ENCODE measurements around the gene MYL12A. TPM values are rescaled to one million over a fixed set of nuclear protein-coding genes. Genes with fewer than 3 reads are reported as not detected.
A peak's percentile ranks its signal among the peaks of the same experiment; 100 is the strongest.
"Not testable (repeated sequence)": the region's sequence is repeated elsewhere in the genome, so short reads cannot be mapped to it uniquely, and the experiment has no call there.

The MYL12A gene
- 100 to 1,000 TPM; 451 to 485 TPM for total RNA-seq

- ChIA-PET CTCF (interaction anchor here (0.5 to 3.9 kb wide), 19 partner anchors 9 to 641 kb away, joined by 3 to 27 read pairs (median 4); partner anchors contain the start of gene MYL12B), POLR2A (interaction anchor here (0.7 to 1.5 kb wide), 4 partner anchors 12 to 291 kb away, joined by 4 to 8 read pairs (median 4); no protein-coding TSS in a partner anchor)
- DNase-seq (peak; percentile 98), ATAC-seq (peak; percentile 78)
- Mint-ChIP-seq H3K9me3 (ENCODE audit: low read depth) (no peaks in the 10 kb centered on the region), H3K36me3 (ENCODE audit: low read depth) (peaks cover 33% of the 10 kb centered on the region), H3K4me1 (peaks cover 37% of the 10 kb centered on the region), H3K27ac (peak within 1 kb of the TSS; percentile 97), H3K27me3 (no peaks in the 10 kb centered on the region), H3K4me3 (peak within 1 kb of the TSS; percentile 76)
- intact Hi-C loops (cut with DNase I, micrococcal nuclease) = loop anchor here (1.0 to 5.0 kb wide), 18 partner anchors 13 to 676 kb away; partner anchors contain the start of genes LPIN2 (in 2 of the 2), SMCHD1 (in 2 of the 2), EMILIN2 (in 1 of the 2) and METTL4 (in 1 of the 2)
These were observed at the start of gene MYL12A for GRCh38 chr18:3247240-3248061. Gene MYL12A (plus strand): TSS chr18:3247801. CDS start chr18:3253248, 5,447 bp downstream.

DNA sequence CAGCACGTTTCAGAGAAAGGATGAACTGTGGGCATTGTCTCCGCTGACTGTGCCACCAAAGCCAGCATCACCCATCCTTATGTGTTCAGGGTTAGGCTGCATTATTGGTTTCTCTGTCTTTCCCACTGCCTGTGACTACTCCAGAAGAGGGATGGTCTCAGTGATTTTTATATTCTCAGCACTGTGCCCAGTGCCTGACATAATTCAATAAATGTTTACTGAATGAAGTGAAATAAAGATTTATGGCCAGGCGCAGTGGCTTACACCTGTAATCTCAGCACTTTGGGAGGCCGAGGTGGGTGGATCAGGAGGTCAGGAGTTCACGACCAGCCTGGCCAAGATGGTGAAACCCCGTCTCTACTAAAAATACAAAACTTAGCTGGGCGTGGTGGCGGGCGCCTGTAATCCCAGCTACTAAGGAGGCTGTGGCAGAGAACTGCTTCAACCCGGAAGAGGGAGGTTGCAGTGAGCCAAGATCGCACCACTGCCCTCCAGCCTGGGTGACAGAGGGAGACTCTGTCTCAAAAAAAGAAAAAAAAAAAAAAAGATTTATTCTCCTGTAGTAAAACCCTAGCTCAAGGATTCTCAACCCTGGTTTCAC lies 49.2 kb upstream of the MYL12A start:
- ATAC-seq; H3K27me3 Mint-ChIP-seq; CTCF ChIA-PET; H3K4me3 Mint-ChIP-seq; H3K9me3 Mint-ChIP-seq (ENCODE audit: low read depth); DNase-seq; POLR2A ChIA-PET; intact Hi-C loops (cut with DNase I, micrococcal nuclease); H3K27ac Mint-ChIP-seq; H3K4me1 Mint-ChIP-seq; H3K36me3 Mint-ChIP-seq (ENCODE audit: low read depth): not testable (repeated sequence)

GRCh38 chr18:3199942-3200645 lies 47.5 kb upstream of the MYL12A start:
- POLR2A ChIA-PET = no interaction called here
- intact Hi-C loops (cut with DNase I, micrococcal nuclease) = no loop called here
- Mint-ChIP-seq H3K27ac (no peak overlapping the region), H3K4me3 (no peak overlapping the region), H3K9me3 (ENCODE audit: low read depth) (peaks cover 9% of the 10 kb centered on the region), H3K36me3 (ENCODE audit: low read depth) (peaks cover 5% of the 10 kb centered on the region), H3K27me3 (peaks cover 8% of the 10 kb centered on the region), H3K4me1 (no peaks in the 10 kb centered on the region)
- ATAC-seq = no peak
- DNase-seq = no peak
- CTCF ChIA-PET = interaction anchor here (0.7 to 1.1 kb wide), 2 partner anchors 12 to 38 kb away, joined by 3 read pairs; no protein-coding TSS in a partner anchor

GRCh38 chr18:3205239-3205638 lies 42.4 kb upstream of the MYL12A start:
- Mint-ChIP-seq H3K9me3 (ENCODE audit: low read depth) (peaks cover 14% of the 10 kb centered on the region), H3K27ac (no peak overlapping the region), H3K36me3 (ENCODE audit: low read depth) (peaks cover 12% of the 10 kb centered on the region), H3K4me3 (no peak overlapping the region), H3K27me3 (no peaks in the 10 kb centered on the region), H3K4me1 (no peaks in the 10 kb centered on the region)
- intact Hi-C loops (cut with DNase I, micrococcal nuclease) = no loop called here
- no peak for ATAC-seq
- ChIA-PET POLR2A (no interaction called here), CTCF (no interaction called here)
- no peak for DNase-seq

- POLR2A ChIA-PET = no interaction called here
- no peaks in the 10 kb centered on the region for H3K4me1 Mint-ChIP-seq
These were observed 40.0 kb upstream of the MYL12A start for GRCh38 chr18:3207565-3207964.

GRCh38 chr18:3209859-3210569 lies 37.6 kb upstream of the MYL12A start:
- no peak overlapping the region for H3K27ac Mint-ChIP-seq
- no peaks in the 10 kb centered on the region for H3K27me3 Mint-ChIP-seq
- DNase-seq = no peak
- no peak overlapping the region for H3K4me3 Mint-ChIP-seq
- peaks cover 8% of the 10 kb centered on the region for H3K36me3 Mint-ChIP-seq (ENCODE audit: low read depth)
- peaks cover 7% of the 10 kb centered on the region for H3K9me3 Mint-ChIP-seq (ENCODE audit: low read depth)
- H3K4me1 Mint-ChIP-seq = peaks cover 12% of the 10 kb centered on the region
- peak; percentile 33 for ATAC-seq
- CTCF ChIA-PET = interaction anchor here (0.6 to 0.9 kb wide), 3 partner anchors 22 to 241 kb away, joined by 3 read pairs; no protein-coding TSS in a partner anchor
- POLR2A ChIA-PET = no interaction called here
- intact Hi-C loops (cut with DNase I, micrococcal nuclease) = no loop called here

More at GRCh38 chr18:3207565-3207964, 40.0 kb upstream of the MYL12A start:
- peaks cover 14% of the 10 kb centered on the region for H3K9me3 Mint-ChIP-seq (ENCODE audit: low read depth)
- intact Hi-C loops (cut with DNase I, micrococcal nuclease) = no loop called here
- H3K36me3 Mint-ChIP-seq (ENCODE audit: low read depth) = peaks cover 12% of the 10 kb centered on the region
- H3K27me3 Mint-ChIP-seq = no peaks in the 10 kb centered on the region
- H3K4me3 Mint-ChIP-seq = no peak overlapping the region
- DNase-seq (peak; percentile 27), ATAC-seq (peak; percentile 83)
- CTCF ChIA-PET = interaction anchor here (0.7 kb wide), 1 partner anchor 56 kb away, joined by 3 read pairs; no protein-coding TSS in a partner anchor
- no peak overlapping the region for H3K27ac Mint-ChIP-seq

- no peak for ATAC-seq
- DNase-seq = no peak
- ChIA-PET CTCF (interaction anchor here (0.8 to 2.7 kb wide), 4 partner anchors 9 to 278 kb away, joined by 3 to 8 read pairs (median 3); no protein-coding TSS in a partner anchor), POLR2A (interaction anchor here (0.9 kb wide), 1 partner anchor 35 kb away, joined by 3 read pairs; no protein-coding TSS in a partner anchor)
- Mint-ChIP-seq H3K4me3 (no peak overlapping the region), H3K36me3 (ENCODE audit: low read depth) (no peaks in the 10 kb centered on the region), H3K27ac (no peak overlapping the region), H3K4me1 (peaks cover 12% of the 10 kb centered on the region), H3K27me3 (no peaks in the 10 kb centered on the region), H3K9me3 (ENCODE audit: low read depth) (no peaks in the 10 kb centered on the region)
- intact Hi-C loops (cut with DNase I, micrococcal nuclease) = no loop called here
These were observed 36.2 kb upstream of the MYL12A start for GRCh38 chr18:3211236-3211992.

DNA sequence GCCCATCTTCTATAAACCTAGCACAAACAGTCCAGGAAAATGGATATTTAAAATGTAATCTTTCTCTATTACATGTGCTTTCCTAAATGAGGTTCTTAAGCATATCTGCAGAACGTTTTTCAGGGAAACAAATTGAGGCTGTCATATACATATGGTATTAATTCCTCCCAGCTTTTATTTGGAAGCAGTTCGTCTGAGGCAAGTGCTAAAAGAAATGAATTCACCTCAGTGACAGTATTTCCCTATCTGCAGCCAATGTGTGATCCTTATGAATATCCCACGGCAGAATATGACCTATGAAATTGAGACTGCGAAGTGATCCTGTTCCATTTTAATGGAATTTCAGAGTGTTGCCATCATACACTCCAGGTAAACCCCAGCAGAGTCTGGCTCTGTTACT lies 34.9 kb upstream of the MYL12A start:
- POLR2A ChIA-PET = no interaction called here
- ATAC-seq (no peak), DNase-seq (no peak)
- H3K4me1 Mint-ChIP-seq = peaks cover 12% of the 10 kb centered on the region
- H3K4me3 Mint-ChIP-seq = no peak overlapping the region
- intact Hi-C loops (cut with DNase I, micrococcal nuclease) = no loop called here
- no peaks in the 10 kb centered on the region for H3K27me3 Mint-ChIP-seq
- H3K36me3 Mint-ChIP-seq (ENCODE audit: low read depth) = no peaks in the 10 kb centered on the region
- H3K27ac Mint-ChIP-seq = no peak overlapping the region
- no peaks in the 10 kb centered on the region for H3K9me3 Mint-ChIP-seq (ENCODE audit: low read depth)
- CTCF ChIA-PET = interaction anchor here (0.7 to 2.7 kb wide), 3 partner anchors 11 to 280 kb away, joined by 3 to 9 read pairs (median 8); no protein-coding TSS in a partner anchor

DNA sequence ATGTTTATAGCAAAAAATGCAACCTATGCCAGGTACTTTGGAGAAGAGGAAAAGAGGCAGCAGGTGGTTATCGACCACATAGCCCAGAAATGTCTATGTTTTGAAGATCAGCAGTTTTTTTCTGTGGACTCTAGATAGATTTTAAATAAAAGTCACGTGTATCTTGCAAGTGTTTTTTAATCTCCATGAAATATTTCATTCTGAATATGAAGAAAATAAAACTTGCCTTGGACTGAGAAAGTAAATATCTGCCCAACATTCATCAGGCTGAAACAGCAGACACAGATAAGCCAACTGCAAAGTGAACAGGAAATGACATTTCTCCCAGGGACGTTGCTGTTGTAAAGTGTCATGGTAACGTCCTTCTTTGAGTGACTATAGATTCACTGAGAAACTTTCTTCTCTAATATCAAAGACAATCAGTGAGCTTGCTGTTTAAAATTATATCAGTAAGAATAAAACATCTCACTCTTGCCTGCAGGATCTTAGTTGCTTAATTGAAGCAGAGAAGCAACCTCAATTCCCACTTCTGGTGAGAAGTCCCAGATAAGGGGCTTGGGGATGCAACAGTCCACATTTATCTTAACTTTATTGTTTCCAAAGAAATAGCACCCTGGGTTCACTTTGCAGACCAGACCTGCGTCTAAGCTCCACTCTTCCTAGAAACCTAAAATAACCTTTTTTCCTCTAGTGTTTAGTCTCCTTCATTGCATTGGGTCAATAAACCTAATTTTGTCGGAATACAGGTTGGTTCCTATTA lies 34.1 kb upstream of the MYL12A start:
- CTCF ChIA-PET = interaction anchor here (0.7 to 2.7 kb wide), 3 partner anchors 10 to 280 kb away, joined by 3 to 9 read pairs (median 8); no protein-coding TSS in a partner anchor
- no peaks in the 10 kb centered on the region for H3K27me3 Mint-ChIP-seq
- DNase-seq = no peak
- no peaks in the 10 kb centered on the region for H3K36me3 Mint-ChIP-seq (ENCODE audit: low read depth)
- POLR2A ChIA-PET = no interaction called here
- peaks cover 12% of the 10 kb centered on the region for H3K4me1 Mint-ChIP-seq
- H3K27ac Mint-ChIP-seq = no peak overlapping the region
- H3K9me3 Mint-ChIP-seq (ENCODE audit: low read depth) = no peaks in the 10 kb centered on the region
- no peak overlapping the region for H3K4me3 Mint-ChIP-seq
- intact Hi-C loops (cut with DNase I, micrococcal nuclease) = no loop called here
- peak; percentile 78 for ATAC-seq
